Endothelial cell of umbilical vein (primary cell): ENCODE measurements around the gene NFIL3. TPM values are rescaled to one million over a fixed set of nuclear protein-coding genes. Genes with fewer than 3 reads are reported as not detected.

ENCODE experiments used
- BruUV-seq: library from RNA; stranded (reverse); fragments of 400-500 nt; replicated peaks from 2 replicates; lab custom pipeline; 2021; lab: Mats Ljungman, UMichigan
- CTCF ChIA-PET: fragments of 300-600, 350-600 bp; sonication (Branson Sonifier 250); formaldehyde crosslinking; loops from one replicate; lab custom pipeline; 2021; ENCODE audit warnings: antibody characterized with exemption, inconsistent platforms; lab: Charles Lee
- POLR2A ChIA-PET: fragments of 300-600, 350-600 bp; sonication (Branson Sonifier 250); formaldehyde crosslinking; loops from one replicate; lab custom pipeline; 2021; ENCODE audit warnings: antibody characterized with exemption, inconsistent platforms; lab: Charles Lee
- DNase-seq: peaks from one replicate; pipeline ENCODE4 v3.0.0-alpha.2; 2011; ENCODE audit warnings: low read depth, low spot score
- FAIRE-seq: peaks from 2 replicates; lab custom pipeline; 2011; peaks lifted over from hg19 to GRCh38; lab: Jason Lieb, UNC
- H2AFZ ChIP-seq: 2 replicates; pipeline ENCODE4 v1.6.0; 2012; ENCODE audit warnings: low read depth, low read length, control low read depth, inconsistent platforms
- H3K27ac ChIP-seq: 2 replicates; pipeline ENCODE4 v1.5.1; 2011; ENCODE audit warnings: low read depth, mild to moderate bottlenecking, control low read depth, low read length, moderate library complexity; ENCODE audit not compliant: insufficient read depth
- H3K27me3 ChIP-seq, 2 experiments: 2 replicates each; pipeline versions ENCODE4 v1.6.0 to v1.6.1; 2011; ENCODE audit warnings: low read length in 2 of 2, mixed read lengths in 1 of 2; ENCODE audit not compliant: control insufficient read depth in 2 of 2, insufficient read depth in 2 of 2
- H3K36me3 ChIP-seq, 2 experiments: 2 replicates in 1 of 2; 3 replicates in 1 of 2; pipeline ENCODE4 v1.5.1; 2011; ENCODE audit warnings: low read length in 2 of 2, mild to moderate bottlenecking in 1 of 2, moderate library complexity in 1 of 2; ENCODE audit not compliant: control insufficient read depth in 2 of 2, insufficient read depth in 2 of 2; ENCODE audit errors: extremely low read depth in 1 of 2
- H3K4me1 ChIP-seq: 3 replicates; pipeline ENCODE4 v1.5.1; 2011; ENCODE audit warnings: mild to moderate bottlenecking, low read length; ENCODE audit not compliant: control insufficient read depth, insufficient read depth; ENCODE audit errors: extremely low read depth
- H3K4me2 ChIP-seq: 2 replicates; pipeline ENCODE4 v1.6.1; 2011; ENCODE audit warnings: low read length, control low read depth, mixed read lengths; ENCODE audit not compliant: insufficient read depth
- H3K4me3 ChIP-seq, 3 experiments: fragments of 200-600 bp in 1 of 3; sonication (generic), shearing (Covaris generic) in 1 of 3; replicated peaks in 1 of 3; 2 replicates each; pipeline ENCODE4 v1.5.1; 2011 to 2016; ENCODE audit warnings: control low read depth in 3 of 3, low read length in 3 of 3, mild to moderate bottlenecking in 2 of 3, inconsistent platforms in 1 of 3, low read depth in 1 of 3, moderate library complexity in 1 of 3; ENCODE audit not compliant: insufficient read depth in 1 of 3
- H3K79me2 ChIP-seq: 2 replicates; pipeline ENCODE4 v1.6.0; 2012; ENCODE audit warnings: low read length, inconsistent platforms; ENCODE audit not compliant: control insufficient read depth, insufficient read depth
- H3K9ac ChIP-seq: replicated peaks from 2 replicates; pipeline ENCODE3; 2011; ENCODE audit warnings: low read length, control low read depth; ENCODE audit not compliant: insufficient read depth; ENCODE audit errors: extremely low read depth
- H3K9me1 ChIP-seq: replicated peaks from 3 replicates; pipeline ENCODE4 v1.6.0; 2011; ENCODE audit warnings: mild to moderate bottlenecking, low read length; ENCODE audit not compliant: control insufficient read depth, insufficient read depth; ENCODE audit errors: extremely low read depth
- H3K9me3 ChIP-seq: replicated peaks from 2 replicates; pipeline ENCODE4 v1.5.1; 2012; ENCODE audit warnings: low read length, inconsistent platforms; ENCODE audit not compliant: control insufficient read depth, insufficient read depth
- H4K20me1 ChIP-seq: replicated peaks from 2 replicates; pipeline ENCODE3; 2011; ENCODE audit warnings: mild to moderate bottlenecking, low read length; ENCODE audit not compliant: control insufficient read depth, insufficient read depth; ENCODE audit errors: extremely low read depth
- CTCF ChIP-seq, 2 donors: IDR thresholded peaks; 1 replicate in 1 of 2; 2 replicates in 1 of 2; pipeline ENCODE4 v1.5.1; 2011; ENCODE audit warnings: low read length in 2 of 2, mild to moderate bottlenecking in 2 of 2, moderate library complexity in 2 of 2, control low read depth in 1 of 2, inconsistent platforms in 1 of 2, low read depth in 1 of 2; ENCODE audit not compliant: insufficient read depth in 1 of 2; ENCODE audit errors: extremely low read depth in 1 of 2
- EZH2 ChIP-seq: IDR thresholded peaks from 2 replicates; pipeline ENCODE4 v1.6.1; 2012; ENCODE audit warnings: borderline replicate concordance, low read depth, mild to moderate bottlenecking, moderate library complexity, low read length, inconsistent platforms; ENCODE audit not compliant: severe bottlenecking
- FOS ChIP-seq: IDR thresholded peaks from 2 replicates; pipeline ENCODE4 v1.6.1; 2011; ENCODE audit warnings: mild to moderate bottlenecking, low read length, moderate library complexity, borderline replicate concordance; ENCODE audit not compliant: insufficient read depth
- GATA2 ChIP-seq: IDR thresholded peaks from 2 replicates; pipeline ENCODE4 v1.7.0; 2011; ENCODE audit warnings: low read depth, mild to moderate bottlenecking, moderate library complexity, mixed read lengths, low read length; ENCODE audit not compliant: insufficient read length, insufficient read depth
- JUN ChIP-seq: IDR thresholded peaks from 2 replicates; pipeline ENCODE4 v1.6.1; 2011; ENCODE audit warnings: borderline replicate concordance, low read depth; ENCODE audit not compliant: insufficient read length, insufficient read depth
- MAX ChIP-seq: IDR thresholded peaks from 2 replicates; pipeline ENCODE4 v1.6.1; 2011; ENCODE audit not compliant: insufficient read depth, insufficient read length
- MYC ChIP-seq: IDR thresholded peaks from one replicate; pipeline ENCODE4 v1.6.1; 2011; ENCODE audit warnings: mild to moderate bottlenecking, low read depth, low read length
- POLR2A ChIP-seq: IDR thresholded peaks from 2 replicates; pipeline ENCODE4 v1.6.1; 2012; ENCODE audit warnings: low read depth, mild to moderate bottlenecking, control low read depth, low read length
- POLR2AphosphoS5 ChIP-seq: IDR thresholded peaks from 2 replicates; pipeline ENCODE4 v1.6.1; 2012; ENCODE audit warnings: low read depth, mild to moderate bottlenecking, control low read depth, low read length, moderate library complexity; ENCODE audit not compliant: insufficient read depth
- dilution Hi-C: fragments of 300-500 bp; cut with MboI; formaldehyde crosslinking; loops from one replicate; pipeline ENCODE4 v1.15.0; 2019; ENCODE audit warnings: low sequenced_read_pairs; ENCODE audit not compliant: extremely low pct_ligation_motif_present
- intact Hi-C: fragments of 100-400 bp; cut with micrococcal nuclease; formaldehyde crosslinking; loops from one replicate; pipeline ENCODE4 v1.10.0; 2022
- polyA plus RNA-seq, 4 experiments: library from polyadenylated mRNA; depleted of rRNA in 3 of 4; stranded (reverse) in 3 of 4; unstranded in 1 of 4; fragments of >200 nt; gene quantifications; 2 replicates each; pipeline versions ENCODE4 v1.2.1 to v1.2.3, GENCODE V29; 2011 to 2012; ENCODE audit warnings: missing spikeins in 1 of 4
- total RNA-seq: library from RNA; stranded (reverse); gene quantifications from 2 replicates; pipeline ENCODE4 v1.2.3, GENCODE V29; 2021

NFIL3 gene
- total and polyA plus RNA-seq, 2 donors (not counting 3 experiments of a cell fraction or from before 2014, with no cell fraction given) = 2.9 to 10.5 TPM

GRCh38 chr9:91384954-91385353 is 38.7 kb downstream of the NFIL3 start:
- TF ChIP-seq CTCF (IDR thresholded peaks at IDR 0.05; ENCODE audit: extremely low read depth in 1 of 2, insufficient read depth in 1 of 2, low read depth in 1 of 2, low read length in 2 of 2) = no peak
- TF ChIP-seq FOS = no peak
- intact Hi-C loops = no loop called here
- BruUV-seq = no TSS peak

DNA sequence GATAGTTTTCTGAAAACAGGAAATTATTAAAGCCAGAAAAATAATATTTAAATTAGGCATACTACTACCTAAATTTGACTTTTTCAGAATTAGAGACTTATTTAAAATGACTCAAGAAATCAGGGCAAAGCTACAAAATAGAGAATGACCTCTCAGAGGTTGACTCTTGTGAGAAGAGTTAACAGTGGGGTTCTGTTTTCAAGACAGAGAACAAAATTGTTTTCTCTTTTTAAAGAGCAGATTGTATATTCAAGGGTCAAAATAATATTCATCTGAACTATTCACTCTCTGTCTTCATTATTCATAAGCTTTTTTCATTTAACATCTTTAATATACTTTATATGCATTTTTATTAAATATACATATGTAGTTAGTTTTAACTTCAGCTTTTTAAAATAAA is 40.1 kb downstream of the NFIL3 start:
- intact Hi-C loops = no loop called here

More at GRCh38 chr9:91384954-91385353, 38.7 kb downstream of the NFIL3 start:
- H3K9ac ChIP-seq = no peak overlapping the region
- no peaks in the 10 kb centered on the region for H3K9me3 ChIP-seq
- DNase-seq (no peak), FAIRE-seq (no peak)
- POLR2A ChIA-PET = no interaction called here
- H3K9me1 ChIP-seq = no peaks in the 10 kb centered on the region
- H3K27me3 ChIP-seq = no peaks in the 10 kb centered on the region
- no peak overlapping the region for H3K27ac ChIP-seq
- no peak overlapping the region for H3K4me2 ChIP-seq
- no peaks in the 10 kb centered on the region for H3K79me2 ChIP-seq
- dilution Hi-C loops = no loop called here
- H2AFZ ChIP-seq = no peak overlapping the region
- no peaks in the 10 kb centered on the region for H3K4me1 ChIP-seq
- H3K36me3 ChIP-seq = no peaks in the 10 kb centered on the region
- no peaks in the 10 kb centered on the region for H4K20me1 ChIP-seq
- CTCF ChIA-PET = interaction anchor here (1.2 kb wide), 1 partner anchor 28 kb away, joined by 4 read pairs; no protein-coding TSS in a partner anchor
- no peak overlapping the region for H3K4me3 ChIP-seq

More for the DNA sequence above, 40.1 kb downstream of the NFIL3 start:
- POLR2A ChIA-PET = no interaction called here
- no peak overlapping the region for H2AFZ ChIP-seq
- dilution Hi-C loops = no loop called here
- no peaks in the 10 kb centered on the region for H3K9me1 ChIP-seq
- H3K9ac ChIP-seq = no peak overlapping the region
- H4K20me1 ChIP-seq = no peaks in the 10 kb centered on the region
- no peaks in the 10 kb centered on the region for H3K27me3 ChIP-seq
- CTCF ChIA-PET = interaction anchor here (1.3 kb wide), 1 partner anchor 469 kb away, joined by 4 read pairs; no protein-coding TSS in a partner anchor
- no peaks in the 10 kb centered on the region for H3K9me3 ChIP-seq
- no peak for TF ChIP-seq MYC
- no peak for TF ChIP-seq EZH2
- no peak for TF ChIP-seq POLR2AphosphoS5
- no peak for TF ChIP-seq GATA2
- no peak for TF ChIP-seq JUN
- TF ChIP-seq POLR2A = no peak
- TF ChIP-seq MAX = no peak
- no peak overlapping the region for H3K27ac ChIP-seq
- no peaks in the 10 kb centered on the region for H3K36me3 ChIP-seq
- no TSS peak for BruUV-seq
- H3K4me3 ChIP-seq = no peak overlapping the region
- H3K4me1 ChIP-seq = peaks cover 5% of the 10 kb centered on the region
- no peak overlapping the region for H3K4me2 ChIP-seq
- DNase-seq (no peak), FAIRE-seq (no peak)
- no peaks in the 10 kb centered on the region for H3K79me2 ChIP-seq
